ENCODE data around the gene MED13L.

MED13L gene

GRCh38 chr12:116067892-116068291 is 209.6 kb downstream of the MED13L start:
- Histone ChIP-seq H3K27me3 (no peaks in the 10 kb centered on the region), H3K4me2 (peak overlapping the region in 4 of 11 experiments; percentile 11 to 52 (median 34); a peak in 6 of 22 replicates), H3K36me3 (peaks cover 0 to 26% (median 4%) of the 10 kb centered on the region in 11 experiments; a peak in 8 of 22 replicates), H3K9ac (no peak overlapping the region), H3K4me1 (peaks cover 13 to 62% (median 34%) of the 10 kb centered on the region in 10 experiments), H4K20me1 (peaks cover 65 to 99% (median 96%) of the 10 kb centered on the region in 11 experiments), H3K27ac (peak overlapping the region in 3 of 11 experiments; percentile 4 to 7 (median 4); a peak in 2 of 22 replicates), H3K9me3 (replicated peaks in 1 of 11) (no peaks in the 10 kb centered on the region), H3K4me3 (no peak overlapping the region)
- no peak for TF ChIP-seq Cebpa-rat (IDR thresholded peaks at IDR 0.05)

GRCh38 chr12:116066381-116067230 is 210.9 kb downstream of the MED13L start:
- H3K9ac ChIP-seq = no peak overlapping the region
- no peak overlapping the region for H3K4me3 ChIP-seq
- H4K20me1 ChIP-seq = peaks cover 59 to 99% (median 98%) of the 10 kb centered on the region in 11 experiments
- no peak overlapping the region for H3K27ac ChIP-seq
- H3K4me1 ChIP-seq = peaks cover 12 to 61% (median 32%) of the 10 kb centered on the region in 10 experiments
- H3K9me3 ChIP-seq (replicated peaks in 1 of 11) = no peaks in the 10 kb centered on the region
- peaks cover 0 to 36% (median 7%) of the 10 kb centered on the region in 11 experiments; a peak in 8 of 22 replicates for H3K36me3 ChIP-seq
- no peaks in the 10 kb centered on the region for H3K27me3 ChIP-seq
- peak overlapping the region in 7 of 11 experiments; percentile 11 to 68 (median 55); a peak in 11 of 22 replicates for H3K4me2 ChIP-seq
- TF ChIP-seq Cebpa-rat (IDR thresholded peaks at IDR 0.05) = no peak

GRCh38 chr12:116065606-116066005 is 211.9 kb downstream of the MED13L start:
- Histone ChIP-seq H3K36me3 (peaks cover 0 to 36% (median 7%) of the 10 kb centered on the region in 11 experiments; a peak in 8 of 22 replicates), H4K20me1 (peaks cover 58 to 100% (median 94%) of the 10 kb centered on the region in 11 experiments), H3K9ac (no peak overlapping the region), H3K4me1 (peaks cover 20 to 65% (median 36%) of the 10 kb centered on the region in 10 experiments), H3K4me3 (no peak overlapping the region), H3K27ac (no peak overlapping the region), H3K9me3 (replicated peaks in 1 of 11) (no peaks in the 10 kb centered on the region), H3K27me3 (no peaks in the 10 kb centered on the region), H3K4me2 (peak overlapping the region in 10 of 11 experiments; percentile 11 to 68 (median 44); a peak in 18 of 22 replicates)
- TF ChIP-seq Cebpa-rat (IDR thresholded peaks at IDR 0.05) = no peak

DNA sequence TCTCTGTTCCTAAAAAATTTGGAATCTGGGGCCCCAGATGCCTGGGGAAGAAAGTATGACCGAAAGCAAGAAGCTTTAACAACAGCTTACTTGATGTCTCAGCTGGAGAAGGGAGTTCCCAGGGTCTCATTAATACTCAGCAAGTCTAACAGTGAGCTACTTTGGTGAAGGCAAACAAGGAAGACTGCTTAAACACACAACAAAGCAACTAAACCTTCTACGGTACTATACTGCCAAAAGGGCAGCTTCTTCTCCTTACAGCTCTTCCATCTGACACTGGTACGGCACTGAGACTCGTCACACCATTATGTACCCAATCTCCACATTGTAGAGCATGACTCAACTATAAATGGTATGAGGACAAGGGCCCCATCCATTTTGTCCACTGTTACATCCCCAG is 213.0 kb downstream of the MED13L start:
- Histone ChIP-seq H3K9ac (no peak overlapping the region), H3K9me3 (replicated peaks in 1 of 11) (no peaks in the 10 kb centered on the region), H3K27me3 (no peaks in the 10 kb centered on the region), H3K4me1 (peaks cover 24 to 74% (median 44%) of the 10 kb centered on the region in 10 experiments), H4K20me1 (peaks cover 47 to 100% (median 94%) of the 10 kb centered on the region in 11 experiments), H3K4me2 (no peak overlapping the region), H3K4me3 (no peak overlapping the region), H3K36me3 (peaks cover 0 to 36% (median 7%) of the 10 kb centered on the region in 11 experiments; a peak in 8 of 22 replicates), H3K27ac (no peak overlapping the region)
- no peak for TF ChIP-seq Cebpa-rat (IDR thresholded peaks at IDR 0.05)

DNA sequence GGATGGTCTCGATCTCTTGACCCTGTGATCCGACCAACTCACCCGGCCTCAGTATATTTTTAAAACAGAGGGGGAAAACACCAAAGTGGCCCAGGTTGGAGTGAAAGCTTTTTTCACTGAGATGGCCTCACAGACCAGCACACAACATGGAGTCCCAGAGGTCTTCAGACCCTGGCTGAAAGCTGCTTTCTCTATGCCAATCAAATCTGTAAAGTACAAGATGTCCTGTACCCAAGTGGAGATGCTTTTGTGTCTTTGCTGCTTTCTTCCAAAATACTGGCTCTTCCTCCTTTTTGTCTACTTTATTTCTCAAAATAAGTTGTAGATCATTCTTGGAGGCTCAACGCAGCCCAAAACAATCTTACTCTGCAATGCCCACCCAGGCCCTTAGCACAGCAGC is 214.8 kb downstream of the MED13L start:
- Histone ChIP-seq H3K9me3 (replicated peaks in 1 of 11) (no peaks in the 10 kb centered on the region), H4K20me1 (peaks cover 38 to 100% (median 93%) of the 10 kb centered on the region in 11 experiments), H3K36me3 (peaks cover 0 to 41% (median 7%) of the 10 kb centered on the region in 11 experiments; a peak in 8 of 22 replicates), H3K27me3 (no peaks in the 10 kb centered on the region), H3K9ac (no peak overlapping the region), H3K4me3 (no peak overlapping the region), H3K27ac (no peak overlapping the region), H3K4me2 (peak overlapping the region in 4 of 11 experiments; percentile 5 to 42 (median 26); a peak in 1 of 22 replicates), H3K4me1 (peaks cover 37 to 70% (median 50%) of the 10 kb centered on the region in 10 experiments)
- TF ChIP-seq Cebpa-rat (IDR thresholded peaks at IDR 0.05) = no peak

DNA sequence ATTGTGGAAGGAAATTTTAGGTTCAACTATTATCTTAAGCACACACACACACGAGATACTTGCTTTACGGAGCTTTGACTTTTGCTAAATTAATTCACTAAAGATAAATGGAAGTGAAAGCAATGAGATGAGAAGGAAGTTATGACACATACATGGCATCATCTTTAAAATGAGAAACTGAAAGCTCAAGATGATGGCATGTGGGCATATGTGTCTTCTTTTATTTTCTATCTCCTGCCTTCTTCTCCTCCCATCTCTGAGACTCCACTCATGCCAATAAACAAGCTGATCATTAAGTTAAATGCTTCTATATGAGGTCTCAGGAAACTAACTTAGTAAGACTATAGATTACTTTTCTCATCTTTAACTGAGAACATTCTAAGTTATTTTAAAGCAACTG is 216.7 kb downstream of the MED13L start:
- peaks cover 37 to 100% (median 93%) of the 10 kb centered on the region in 11 experiments for H4K20me1 ChIP-seq

DNA sequence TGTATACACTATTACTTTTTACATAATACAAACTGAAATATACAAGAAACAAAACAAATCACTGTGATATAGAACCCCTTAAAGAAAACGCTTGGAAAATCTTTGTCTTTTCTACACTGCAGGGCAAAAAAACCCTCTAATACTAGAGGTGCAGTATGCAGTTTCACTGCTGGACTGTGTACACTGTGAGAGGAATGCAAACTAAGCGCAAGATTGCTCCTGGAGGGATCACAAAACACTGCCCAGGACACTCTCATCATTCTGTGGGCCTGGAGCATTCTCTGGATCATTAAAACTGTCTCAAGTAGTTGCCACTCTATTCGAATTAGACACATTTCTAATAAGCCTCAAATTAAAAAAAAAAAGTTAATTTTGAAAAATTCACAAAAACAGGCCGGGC is 217.6 kb downstream of the MED13L start:
- Histone ChIP-seq H3K4me1 (peaks cover 24 to 59% (median 40%) of the 10 kb centered on the region in 10 experiments), H3K27me3 (no peaks in the 10 kb centered on the region), H3K4me2 (peak overlapping the region in 8 of 11 experiments; percentile 12 to 75 (median 42); a peak in 9 of 22 replicates), H3K9ac (no peak overlapping the region), H3K4me3 (no peak overlapping the region), H3K9me3 (replicated peaks in 1 of 11) (no peaks in the 10 kb centered on the region), H3K36me3 (peaks cover 0 to 35% (median 7%) of the 10 kb centered on the region in 11 experiments; a peak in 7 of 22 replicates), H3K27ac (peak overlapping the region in 1 of 11 experiments; percentile 12; a peak in 1 of 22 replicates), H4K20me1 (peaks cover 37 to 100% (median 93%) of the 10 kb centered on the region in 11 experiments)
- TF ChIP-seq Cebpa-rat (IDR thresholded peaks at IDR 0.05) = no peak

More for the DNA sequence above, 216.7 kb downstream of the MED13L start:
- no peak overlapping the region for H3K4me3 ChIP-seq
- H3K27ac ChIP-seq = peak overlapping the region in 2 of 11 experiments; percentile 5 to 14; a peak in 3 of 22 replicates
- H3K36me3 ChIP-seq = peaks cover 0 to 41% (median 7%) of the 10 kb centered on the region in 11 experiments; a peak in 7 of 22 replicates
- no peaks in the 10 kb centered on the region for H3K9me3 ChIP-seq (replicated peaks in 1 of 11)
- no peaks in the 10 kb centered on the region for H3K27me3 ChIP-seq
- H3K4me1 ChIP-seq = peaks cover 29 to 67% (median 44%) of the 10 kb centered on the region in 10 experiments
- H3K9ac ChIP-seq = no peak overlapping the region
- TF ChIP-seq Cebpa-rat (IDR thresholded peaks at IDR 0.05) = no peak
- H3K4me2 ChIP-seq = peak overlapping the region in 9 of 11 experiments; percentile 12 to 75 (median 41); a peak in 15 of 22 replicates

- H3K27ac ChIP-seq = no peak overlapping the region
- H3K4me3 ChIP-seq = no peak overlapping the region
- no peaks in the 10 kb centered on the region for H3K27me3 ChIP-seq
- H3K9me3 ChIP-seq (replicated peaks in 1 of 11) = no peaks in the 10 kb centered on the region
- peaks cover 44 to 100% (median 93%) of the 10 kb centered on the region in 11 experiments for H4K20me1 ChIP-seq
- peak overlapping the region in 2 of 11 experiments; percentile 15 to 39; a peak in 2 of 22 replicates for H3K4me2 ChIP-seq
- H3K4me1 ChIP-seq = peaks cover 24 to 66% (median 40%) of the 10 kb centered on the region in 10 experiments
- H3K36me3 ChIP-seq = peaks cover 0 to 22% (median 4%) of the 10 kb centered on the region in 11 experiments; a peak in 6 of 22 replicates
- H3K9ac ChIP-seq = no peak overlapping the region
- TF ChIP-seq Cebpa-rat (IDR thresholded peaks at IDR 0.05) = no peak
Measured at GRCh38 chr12:116058574-116058973, 218.9 kb downstream of the MED13L start.

DNA sequence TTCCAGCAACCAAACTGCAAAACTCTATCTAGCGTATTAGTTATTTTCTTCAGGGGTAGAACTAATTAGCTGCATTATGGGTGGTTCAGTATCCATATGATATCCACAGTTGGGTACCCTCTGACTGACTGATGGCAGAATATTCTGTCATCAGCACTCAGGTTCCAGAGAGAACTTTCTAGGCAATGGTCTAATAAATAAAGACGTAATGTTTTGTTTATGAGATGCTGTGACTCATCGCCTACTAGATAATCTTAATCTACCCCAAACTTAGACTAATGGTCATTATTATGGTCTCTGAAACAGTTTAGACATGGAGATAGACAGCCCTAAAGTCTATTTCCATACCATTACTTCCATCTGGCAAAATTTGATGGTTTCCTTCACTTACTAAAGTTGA is 220.1 kb downstream of the MED13L start:
- Histone ChIP-seq H3K9me3 (replicated peaks in 1 of 11) (no peaks in the 10 kb centered on the region), H4K20me1 (peaks cover 54 to 100% (median 93%) of the 10 kb centered on the region in 11 experiments), H3K4me1 (peaks cover 24 to 59% (median 40%) of the 10 kb centered on the region in 10 experiments), H3K27ac (no peak overlapping the region), H3K9ac (no peak overlapping the region), H3K27me3 (no peaks in the 10 kb centered on the region), H3K4me2 (no peak overlapping the region), H3K36me3 (peaks cover 0 to 16% (median 0%) of the 10 kb centered on the region in 11 experiments; a peak in 2 of 22 replicates), H3K4me3 (no peak overlapping the region)
- no peak for TF ChIP-seq Cebpa-rat (IDR thresholded peaks at IDR 0.05)

Data from BLaER1 treated with 17β-estradiol and CSF1 and Interleukin-3, amounts not matched to agents 10 nM and 100 nM (cell line).